GM04504 (cell line): ENCODE data around the gene HOXA1.

Source experiments
- DNase-seq: peaks from one replicate; pipeline ENCODE4 v3.0.0-alpha.2; 2012; ENCODE audit warnings: low read depth

The HOXA1 gene

GRCh38 chr7:27095897-27096767 lies at the start of gene HOXA1:
Gene HOXA1 (minus strand): TSS chr7:27096000. CDS start chr7:27095912, 88 bp downstream.
- DNase-seq = peak; percentile 77

- no peak for DNase-seq
Measured at GRCh38 chr7:27145165-27145913, 49.5 kb upstream of the HOXA1 start.

- no peak for DNase-seq
Measured at GRCh38 chr7:27144781-27145164, 49.0 kb upstream of the HOXA1 start.

- DNase-seq = no peak
Measured at GRCh38 chr7:27143950-27144780, 48.4 kb upstream of the HOXA1 start.

- DNase-seq = no peak
Measured at GRCh38 chr7:27143023-27143949, 47.5 kb upstream of the HOXA1 start, which contains the start of gene HOXA5. Gene HOXA5 (minus strand): TSS chr7:27143681. CDS start chr7:27143607, 74 bp downstream.

- no peak for DNase-seq
Measured at GRCh38 chr7:27142580-27143022, 46.8 kb upstream of the HOXA1 start.

GRCh38 chr7:27141923-27142579 lies 46.3 kb upstream of the HOXA1 start:
- no peak for DNase-seq

GRCh38 chr7:27141137-27141922 lies 45.5 kb upstream of the HOXA1 start:
- DNase-seq = no peak

- DNase-seq = no peak
Measured at GRCh38 chr7:27140126-27140857, 44.5 kb upstream of the HOXA1 start.

GRCh38 chr7:27139334-27140125 lies 43.7 kb upstream of the HOXA1 start:
- DNase-seq = no peak

- DNase-seq = no peak
Measured at GRCh38 chr7:27138985-27139333, 43.2 kb upstream of the HOXA1 start.

GRCh38 chr7:27138472-27138871 lies 42.7 kb upstream of the HOXA1 start:
- no peak for DNase-seq

GRCh38 chr7:27137640-27138315 lies 42.0 kb upstream of the HOXA1 start:
- DNase-seq = no peak

GRCh38 chr7:27134392-27134791 lies 38.6 kb upstream of the HOXA1 start:
- DNase-seq = peak; percentile 89

GRCh38 chr7:27133409-27134231 lies 37.8 kb upstream of the HOXA1 start:
- DNase-seq = no peak

- no peak for DNase-seq
Measured at GRCh38 chr7:27132978-27133377, 37.2 kb upstream of the HOXA1 start.

- DNase-seq = no peak
Measured at GRCh38 chr7:27132214-27132613, 36.4 kb upstream of the HOXA1 start.
